K562 (cell line): ENCODE data around the gene PEX13. TPM values are rescaled to one million over a fixed set of nuclear protein-coding genes. Genes with fewer than 3 reads are reported as not detected.

Experiments used
- FUS ChIP-seq: fragments of 200-400 bp; formaldehyde crosslinking; optimal IDR thresholded peaks from 2 replicates; pipeline ENCODE3; 2017; ENCODE audit warnings: low read depth, low read length
- ZNF280A ChIP-seq: fragments of 450-650 bp; IDR thresholded peaks from 2 replicates; pipeline ENCODE4 v1.6.1; 2018; ENCODE audit warnings: mild to moderate bottlenecking, low read depth; ENCODE audit not compliant: partially characterized antibody
- ZNF57 ChIP-seq: fragments of 450-650 bp; formaldehyde crosslinking; IDR thresholded peaks from 2 replicates; pipeline ENCODE4 v1.4.0; 2020; ENCODE audit warnings: mild to moderate bottlenecking, moderate library complexity
- ZNF583 ChIP-seq: fragments of 250-450 bp; sonication (Bioruptor Pico); IDR thresholded peaks from 2 replicates; pipeline ENCODE4 v1.4.0; 2020
- polyA plus RNA-seq, 8 experiments: library from polyadenylated mRNA; depleted of rRNA in 4 of 8; stranded (reverse) in 5 of 8; unstranded in 3 of 8; fragments of >200 nt; fragmentation: Nextera tagmentation in 2 of 8; fragmentation: Illumina TruSeq in 1 of 8; extraction: Ambion mirVana in 2 of 8; extraction: Trizol in 1 of 8; gene quantifications; 2 replicates each; pipeline versions ENCODE4 v1.2.1 to v1.2.3, GENCODE V29; 2011 to 2014; ENCODE audit warnings: inconsistent platforms in 1 of 8, missing spikeins in 1 of 8
- total RNA-seq, 7 experiments: library from RNA; depleted of rRNA in 6 of 7; stranded (reverse); fragments of >200 nt in 6 of 7; fragmentation: Illumina TruSeq in 2 of 7; extraction: Trizol in 2 of 7; gene quantifications; 2 replicates each; pipeline versions ENCODE4 v1.2.1 to v1.2.3, GENCODE V29; 2011 to 2021; ENCODE audit warnings: low replicate concordance in 1 of 7
- TF ChIP-seq, protein P1 (sequence below), 2 experiments: fragments of 450-650 bp in 1 of 2; sonication (generic) in 1 of 2; formaldehyde crosslinking in 1 of 2; IDR thresholded peaks; 2 replicates each; pipeline versions ENCODE4 v1.7.1 to v1.9.0; 2016 to 2022; ENCODE audit warnings: inconsistent platforms in 1 of 2, mild to moderate bottlenecking in 1 of 2, missing genetic modification reagents in 1 of 2
- TF ChIP-seq, protein P2 (sequence below): fragments of 450-650 bp; formaldehyde crosslinking; IDR thresholded peaks from 2 replicates; pipeline ENCODE4 v1.4.0; 2020; ENCODE audit warnings: mild to moderate bottlenecking, moderate library complexity
- TF ChIP-seq, protein P3 (sequence below): sonication (generic); formaldehyde crosslinking; IDR thresholded peaks from 2 replicates; pipeline ENCODE4 v1.8.0; 2022; ENCODE audit warnings: mild to moderate bottlenecking, missing genetic modification reagents
- TF ChIP-seq, protein P4 (sequence below): fragments of 450-650 bp; IDR thresholded peaks from 2 replicates; pipeline ENCODE4 v1.6.1; 2016; ENCODE audit warnings: antibody characterized with exemption

PEX13 gene
- total and polyA plus RNA-seq, 9 of the 15 experiments (the other 6 are each of a cell fraction or from before 2014, with no cell fraction given), result 4.0 to 30.4 (median 18.8) TPM

GRCh38 chr2:61017003-61017555 lies 441 bp upstream of the PEX13 start (continued):
- TF ChIP-seq, protein P1, sequence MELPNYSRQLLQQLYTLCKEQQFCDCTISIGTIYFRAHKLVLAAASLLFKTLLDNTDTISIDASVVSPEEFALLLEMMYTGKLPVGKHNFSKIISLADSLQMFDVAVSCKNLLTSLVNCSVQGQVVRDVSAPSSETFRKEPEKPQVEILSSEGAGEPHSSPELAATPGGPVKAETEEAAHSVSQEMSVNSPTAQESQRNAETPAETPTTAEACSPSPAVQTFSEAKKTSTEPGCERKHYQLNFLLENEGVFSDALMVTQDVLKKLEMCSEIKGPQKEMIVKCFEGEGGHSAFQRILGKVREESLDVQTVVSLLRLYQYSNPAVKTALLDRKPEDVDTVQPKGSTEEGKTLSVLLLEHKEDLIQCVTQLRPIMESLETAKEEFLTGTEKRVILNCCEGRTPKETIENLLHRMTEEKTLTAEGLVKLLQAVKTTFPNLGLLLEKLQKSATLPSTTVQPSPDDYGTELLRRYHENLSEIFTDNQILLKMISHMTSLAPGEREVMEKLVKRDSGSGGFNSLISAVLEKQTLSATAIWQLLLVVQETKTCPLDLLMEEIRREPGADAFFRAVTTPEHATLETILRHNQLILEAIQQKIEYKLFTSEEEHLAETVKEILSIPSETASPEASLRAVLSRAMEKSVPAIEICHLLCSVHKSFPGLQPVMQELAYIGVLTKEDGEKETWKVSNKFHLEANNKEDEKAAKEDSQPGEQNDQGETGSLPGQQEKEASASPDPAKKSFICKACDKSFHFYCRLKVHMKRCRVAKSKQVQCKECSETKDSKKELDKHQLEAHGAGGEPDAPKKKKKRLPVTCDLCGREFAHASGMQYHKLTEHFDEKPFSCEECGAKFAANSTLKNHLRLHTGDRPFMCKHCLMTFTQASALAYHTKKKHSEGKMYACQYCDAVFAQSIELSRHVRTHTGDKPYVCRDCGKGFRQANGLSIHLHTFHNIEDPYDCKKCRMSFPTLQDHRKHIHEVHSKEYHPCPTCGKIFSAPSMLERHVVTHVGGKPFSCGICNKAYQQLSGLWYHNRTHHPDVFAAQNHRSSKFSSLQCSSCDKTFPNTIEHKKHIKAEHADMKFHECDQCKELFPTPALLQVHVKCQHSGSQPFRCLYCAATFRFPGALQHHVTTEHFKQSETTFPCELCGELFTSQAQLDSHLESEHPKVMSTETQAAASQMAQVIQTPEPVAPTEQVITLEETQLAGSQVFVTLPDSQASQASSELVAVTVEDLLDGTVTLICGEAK (IDR thresholded peaks at IDR 0.05), result peak; percentile 97
- TF ChIP-seq, protein P1 (CRISPR knock-in tag; IDR thresholded peaks at IDR 0.05), result no peak
- TF ChIP-seq ZNF583 (CRISPR knock-in tag) (no peak), ZNF280A (no peak), FUS (no peak), ZNF57 (CRISPR knock-in tag) (no peak)
- TF ChIP-seq, protein P2, sequence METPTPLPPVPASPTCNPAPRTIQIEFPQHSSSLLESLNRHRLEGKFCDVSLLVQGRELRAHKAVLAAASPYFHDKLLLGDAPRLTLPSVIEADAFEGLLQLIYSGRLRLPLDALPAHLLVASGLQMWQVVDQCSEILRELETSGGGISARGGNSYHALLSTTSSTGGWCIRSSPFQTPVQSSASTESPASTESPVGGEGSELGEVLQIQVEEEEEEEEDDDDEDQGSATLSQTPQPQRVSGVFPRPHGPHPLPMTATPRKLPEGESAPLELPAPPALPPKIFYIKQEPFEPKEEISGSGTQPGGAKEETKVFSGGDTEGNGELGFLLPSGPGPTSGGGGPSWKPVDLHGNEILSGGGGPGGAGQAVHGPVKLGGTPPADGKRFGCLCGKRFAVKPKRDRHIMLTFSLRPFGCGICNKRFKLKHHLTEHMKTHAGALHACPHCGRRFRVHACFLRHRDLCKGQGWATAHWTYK, result no peak; the same call in 1 of the 2 replicates
- TF ChIP-seq, protein P3, sequence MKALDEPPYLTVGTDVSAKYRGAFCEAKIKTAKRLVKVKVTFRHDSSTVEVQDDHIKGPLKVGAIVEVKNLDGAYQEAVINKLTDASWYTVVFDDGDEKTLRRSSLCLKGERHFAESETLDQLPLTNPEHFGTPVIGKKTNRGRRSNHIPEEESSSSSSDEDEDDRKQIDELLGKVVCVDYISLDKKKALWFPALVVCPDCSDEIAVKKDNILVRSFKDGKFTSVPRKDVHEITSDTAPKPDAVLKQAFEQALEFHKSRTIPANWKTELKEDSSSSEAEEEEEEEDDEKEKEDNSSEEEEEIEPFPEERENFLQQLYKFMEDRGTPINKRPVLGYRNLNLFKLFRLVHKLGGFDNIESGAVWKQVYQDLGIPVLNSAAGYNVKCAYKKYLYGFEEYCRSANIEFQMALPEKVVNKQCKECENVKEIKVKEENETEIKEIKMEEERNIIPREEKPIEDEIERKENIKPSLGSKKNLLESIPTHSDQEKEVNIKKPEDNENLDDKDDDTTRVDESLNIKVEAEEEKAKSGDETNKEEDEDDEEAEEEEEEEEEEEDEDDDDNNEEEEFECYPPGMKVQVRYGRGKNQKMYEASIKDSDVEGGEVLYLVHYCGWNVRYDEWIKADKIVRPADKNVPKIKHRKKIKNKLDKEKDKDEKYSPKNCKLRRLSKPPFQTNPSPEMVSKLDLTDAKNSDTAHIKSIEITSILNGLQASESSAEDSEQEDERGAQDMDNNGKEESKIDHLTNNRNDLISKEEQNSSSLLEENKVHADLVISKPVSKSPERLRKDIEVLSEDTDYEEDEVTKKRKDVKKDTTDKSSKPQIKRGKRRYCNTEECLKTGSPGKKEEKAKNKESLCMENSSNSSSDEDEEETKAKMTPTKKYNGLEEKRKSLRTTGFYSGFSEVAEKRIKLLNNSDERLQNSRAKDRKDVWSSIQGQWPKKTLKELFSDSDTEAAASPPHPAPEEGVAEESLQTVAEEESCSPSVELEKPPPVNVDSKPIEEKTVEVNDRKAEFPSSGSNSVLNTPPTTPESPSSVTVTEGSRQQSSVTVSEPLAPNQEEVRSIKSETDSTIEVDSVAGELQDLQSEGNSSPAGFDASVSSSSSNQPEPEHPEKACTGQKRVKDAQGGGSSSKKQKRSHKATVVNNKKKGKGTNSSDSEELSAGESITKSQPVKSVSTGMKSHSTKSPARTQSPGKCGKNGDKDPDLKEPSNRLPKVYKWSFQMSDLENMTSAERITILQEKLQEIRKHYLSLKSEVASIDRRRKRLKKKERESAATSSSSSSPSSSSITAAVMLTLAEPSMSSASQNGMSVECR (CRISPR knock-in tag), result no peak; the same call in 1 of the 2 replicates
- TF ChIP-seq, protein P4, sequence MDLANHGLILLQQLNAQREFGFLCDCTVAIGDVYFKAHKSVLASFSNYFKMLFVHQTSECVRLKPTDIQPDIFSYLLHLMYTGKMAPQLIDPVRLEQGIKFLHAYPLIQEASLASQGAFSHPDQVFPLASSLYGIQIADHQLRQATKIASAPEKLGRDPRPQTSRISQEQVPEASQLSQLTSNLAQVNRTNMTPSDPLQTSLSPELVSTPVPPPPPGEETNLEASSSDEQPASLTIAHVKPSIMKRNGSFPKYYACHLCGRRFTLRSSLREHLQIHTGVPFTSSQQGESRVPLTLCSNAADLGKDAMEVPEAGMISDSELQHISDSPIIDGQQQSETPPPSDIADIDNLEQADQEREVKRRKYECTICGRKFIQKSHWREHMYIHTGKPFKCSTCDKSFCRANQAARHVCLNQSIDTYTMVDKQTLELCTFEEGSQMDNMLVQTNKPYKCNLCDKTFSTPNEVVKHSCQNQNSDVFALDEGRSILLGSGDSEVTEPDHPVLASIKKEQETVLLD, result peak; percentile 62
